ENCODE results near the gene CNKSR2. TPM values are rescaled to one million over a fixed set of nuclear protein-coding genes. Genes with fewer than 3 reads are reported as not detected.

The CNKSR2 gene
- total and polyA plus RNA-seq, 2 of the 13 experiments (the other 11 are each of a cell fraction or from before 2014, with no cell fraction given): not detected

DNA sequence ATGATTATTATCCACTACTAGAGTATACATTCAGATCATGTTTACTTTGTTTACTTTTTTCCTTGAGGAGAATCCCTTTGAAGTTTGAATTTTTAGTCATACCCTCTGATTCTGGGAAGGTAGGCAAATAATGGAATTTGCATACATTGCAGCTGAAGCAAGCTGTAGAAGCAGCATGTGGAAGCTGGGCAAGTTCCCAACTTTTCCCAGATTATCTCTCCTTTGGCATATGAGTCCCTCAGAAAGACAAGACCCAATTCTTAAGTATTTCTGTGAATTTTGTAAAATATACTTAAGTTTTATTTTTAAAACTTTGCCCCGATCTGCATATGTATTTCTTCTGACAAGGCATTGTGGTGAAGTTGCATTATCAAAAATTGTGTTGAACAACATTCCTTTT, 94.9 kb downstream of the CNKSR2 start:
- no peaks in the 10 kb centered on the region for H4K20me1 ChIP-seq (ENCODE audit: insufficient read depth, low read length)
- no peaks in the 10 kb centered on the region for H3K79me2 ChIP-seq (ENCODE audit: insufficient read depth, low read length)
- 0% methylated on average over 1 of the region's 1 CpG for WGBS (ENCODE audit: low lambda C conversion rate)
- BruUV-seq (replicated peaks): no TSS peak
- H3K36me3 ChIP-seq (replicated peaks in 1 of 2; ENCODE audit: control insufficient read depth in 1 of 2, insufficient read depth in 2 of 2, low read length in 2 of 2): no peaks in the 10 kb centered on the region
- no peak overlapping the region for H3K4me3 ChIP-seq (replicated peaks in 1 of 3; ENCODE audit: insufficient read depth in 1 of 3, low read depth in 2 of 3, low read length in 3 of 3)
- H3K4me1 ChIP-seq (ENCODE audit: insufficient read depth, low read length): no peaks in the 10 kb centered on the region
- in situ Hi-C loops (cut with HindIII; ENCODE audit: extremely low pct_ligation_motif_present, low pct_unique_long_range_greater_than_20kb): no loop called here
- H3K27me3 ChIP-seq (ENCODE audit: control insufficient read depth in 1 of 2, insufficient read depth in 2 of 2, low read length in 2 of 2): no peaks in the 10 kb centered on the region
- no peak overlapping the region for H3K9ac ChIP-seq (ENCODE audit: insufficient read depth, low read depth, low read length)
- POLR2A ChIA-PET: no interaction called here
- no peaks in the 10 kb centered on the region for H3K9me3 ChIP-seq (ENCODE audit: low read length)
- no peak for ATAC-seq
- H3K27ac ChIP-seq (ENCODE audit: extremely low read length, insufficient read depth, low read length): no peak overlapping the region
- CTCF ChIA-PET (ENCODE audit: low intra/inter-chr PET ratio, low total read pairs): no interaction called here
- intact Hi-C loops (cut with micrococcal nuclease; ENCODE audit: unreplicated experiment): no loop called here
- no peak overlapping the region for H3K4me2 ChIP-seq (ENCODE audit: low read depth, low read length)
- DNase-seq (ENCODE audit: low spot score): no peak
- FAIRE-seq: no peak
- H2AFZ ChIP-seq (ENCODE audit: low read length): no peak overlapping the region
- TF ChIP-seq HNRNPLL (IDR thresholded peaks at IDR 0.05; ENCODE audit: low read depth, low read length, poor library complexity, severe bottlenecking): no peak
- TF ChIP-seq SALL2 (CRISPR knock-in tag; IDR thresholded peaks at IDR 0.05): no peak
- TF ChIP-seq SRY (CRISPR knock-in tag; IDR thresholded peaks at IDR 0.05): no peak
- TF ChIP-seq KLF9 (CRISPR knock-in tag; IDR thresholded peaks at IDR 0.05; ENCODE audit: low read depth): no peak
- TF ChIP-seq, protein P1, sequence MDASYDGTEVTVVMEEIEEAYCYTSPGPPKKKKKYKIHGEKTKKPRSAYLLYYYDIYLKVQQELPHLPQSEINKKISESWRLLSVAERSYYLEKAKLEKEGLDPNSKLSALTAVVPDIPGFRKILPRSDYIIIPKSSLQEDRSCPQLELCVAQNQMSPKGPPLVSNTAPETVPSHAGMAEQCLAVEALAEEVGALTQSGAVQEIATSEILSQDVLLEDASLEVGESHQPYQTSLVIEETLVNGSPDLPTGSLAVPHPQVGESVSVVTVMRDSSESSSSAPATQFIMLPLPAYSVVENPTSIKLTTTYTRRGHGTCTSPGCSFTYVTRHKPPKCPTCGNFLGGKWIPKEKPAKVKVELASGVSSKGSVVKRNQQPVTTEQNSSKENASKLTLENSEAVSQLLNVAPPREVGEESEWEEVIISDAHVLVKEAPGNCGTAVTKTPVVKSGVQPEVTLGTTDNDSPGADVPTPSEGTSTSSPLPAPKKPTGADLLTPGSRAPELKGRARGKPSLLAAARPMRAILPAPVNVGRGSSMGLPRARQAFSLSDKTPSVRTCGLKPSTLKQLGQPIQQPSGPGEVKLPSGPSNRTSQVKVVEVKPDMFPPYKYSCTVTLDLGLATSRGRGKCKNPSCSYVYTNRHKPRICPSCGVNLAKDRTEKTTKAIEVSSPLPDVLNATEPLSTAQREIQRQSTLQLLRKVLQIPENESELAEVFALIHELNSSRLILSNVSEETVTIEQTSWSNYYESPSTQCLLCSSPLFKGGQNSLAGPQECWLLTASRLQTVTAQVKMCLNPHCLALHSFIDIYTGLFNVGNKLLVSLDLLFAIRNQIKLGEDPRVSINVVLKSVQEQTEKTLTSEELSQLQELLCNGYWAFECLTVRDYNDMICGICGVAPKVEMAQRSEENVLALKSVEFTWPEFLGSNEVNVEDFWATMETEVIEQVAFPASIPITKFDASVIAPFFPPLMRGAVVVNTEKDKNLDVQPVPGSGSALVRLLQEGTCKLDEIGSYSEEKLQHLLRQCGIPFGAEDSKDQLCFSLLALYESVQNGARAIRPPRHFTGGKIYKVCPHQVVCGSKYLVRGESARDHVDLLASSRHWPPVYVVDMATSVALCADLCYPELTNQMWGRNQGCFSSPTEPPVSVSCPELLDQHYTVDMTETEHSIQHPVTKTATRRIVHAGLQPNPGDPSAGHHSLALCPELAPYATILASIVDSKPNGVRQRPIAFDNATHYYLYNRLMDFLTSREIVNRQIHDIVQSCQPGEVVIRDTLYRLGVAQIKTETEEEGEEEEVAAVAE (CRISPR knock-in tag; IDR thresholded peaks at IDR 0.05; ENCODE audit: borderline replicate concordance): no peak
- no peak for TF ChIP-seq KLF12 (CRISPR knock-in tag; IDR thresholded peaks at IDR 0.05; ENCODE audit: borderline replicate concordance)
- TF ChIP-seq SCMH1 (CRISPR knock-in tag; IDR thresholded peaks at IDR 0.05; ENCODE audit: borderline replicate concordance): no peak
- no peak for TF ChIP-seq ZNF274 (CRISPR knock-in tag; IDR thresholded peaks at IDR 0.05)
- no peak for TF ChIP-seq KLF6 (CRISPR knock-in tag; IDR thresholded peaks at IDR 0.05)
- no peak for TF ChIP-seq ZNF557 (CRISPR knock-in tag; IDR thresholded peaks at IDR 0.05)
- TF ChIP-seq, protein P2, sequence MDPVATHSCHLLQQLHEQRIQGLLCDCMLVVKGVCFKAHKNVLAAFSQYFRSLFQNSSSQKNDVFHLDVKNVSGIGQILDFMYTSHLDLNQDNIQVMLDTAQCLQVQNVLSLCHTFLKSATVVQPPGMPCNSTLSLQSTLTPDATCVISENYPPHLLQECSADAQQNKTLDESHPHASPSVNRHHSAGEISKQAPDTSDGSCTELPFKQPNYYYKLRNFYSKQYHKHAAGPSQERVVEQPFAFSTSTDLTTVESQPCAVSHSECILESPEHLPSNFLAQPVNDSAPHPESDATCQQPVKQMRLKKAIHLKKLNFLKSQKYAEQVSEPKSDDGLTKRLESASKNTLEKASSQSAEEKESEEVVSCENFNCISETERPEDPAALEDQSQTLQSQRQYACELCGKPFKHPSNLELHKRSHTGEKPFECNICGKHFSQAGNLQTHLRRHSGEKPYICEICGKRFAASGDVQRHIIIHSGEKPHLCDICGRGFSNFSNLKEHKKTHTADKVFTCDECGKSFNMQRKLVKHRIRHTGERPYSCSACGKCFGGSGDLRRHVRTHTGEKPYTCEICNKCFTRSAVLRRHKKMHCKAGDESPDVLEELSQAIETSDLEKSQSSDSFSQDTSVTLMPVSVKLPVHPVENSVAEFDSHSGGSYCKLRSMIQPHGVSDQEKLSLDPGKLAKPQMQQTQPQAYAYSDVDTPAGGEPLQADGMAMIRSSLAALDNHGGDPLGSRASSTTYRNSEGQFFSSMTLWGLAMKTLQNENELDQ (CRISPR knock-in tag; IDR thresholded peaks at IDR 0.05; ENCODE audit: borderline replicate concordance): no peak
- TF ChIP-seq, protein P3, sequence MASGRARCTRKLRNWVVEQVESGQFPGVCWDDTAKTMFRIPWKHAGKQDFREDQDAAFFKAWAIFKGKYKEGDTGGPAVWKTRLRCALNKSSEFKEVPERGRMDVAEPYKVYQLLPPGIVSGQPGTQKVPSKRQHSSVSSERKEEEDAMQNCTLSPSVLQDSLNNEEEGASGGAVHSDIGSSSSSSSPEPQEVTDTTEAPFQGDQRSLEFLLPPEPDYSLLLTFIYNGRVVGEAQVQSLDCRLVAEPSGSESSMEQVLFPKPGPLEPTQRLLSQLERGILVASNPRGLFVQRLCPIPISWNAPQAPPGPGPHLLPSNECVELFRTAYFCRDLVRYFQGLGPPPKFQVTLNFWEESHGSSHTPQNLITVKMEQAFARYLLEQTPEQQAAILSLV (CRISPR knock-in tag; IDR thresholded peaks at IDR 0.05; ENCODE audit: borderline replicate concordance): no peak
- TF ChIP-seq HOXA5 (CRISPR knock-in tag; IDR thresholded peaks at IDR 0.05): no peak
- TF ChIP-seq, protein P4, sequence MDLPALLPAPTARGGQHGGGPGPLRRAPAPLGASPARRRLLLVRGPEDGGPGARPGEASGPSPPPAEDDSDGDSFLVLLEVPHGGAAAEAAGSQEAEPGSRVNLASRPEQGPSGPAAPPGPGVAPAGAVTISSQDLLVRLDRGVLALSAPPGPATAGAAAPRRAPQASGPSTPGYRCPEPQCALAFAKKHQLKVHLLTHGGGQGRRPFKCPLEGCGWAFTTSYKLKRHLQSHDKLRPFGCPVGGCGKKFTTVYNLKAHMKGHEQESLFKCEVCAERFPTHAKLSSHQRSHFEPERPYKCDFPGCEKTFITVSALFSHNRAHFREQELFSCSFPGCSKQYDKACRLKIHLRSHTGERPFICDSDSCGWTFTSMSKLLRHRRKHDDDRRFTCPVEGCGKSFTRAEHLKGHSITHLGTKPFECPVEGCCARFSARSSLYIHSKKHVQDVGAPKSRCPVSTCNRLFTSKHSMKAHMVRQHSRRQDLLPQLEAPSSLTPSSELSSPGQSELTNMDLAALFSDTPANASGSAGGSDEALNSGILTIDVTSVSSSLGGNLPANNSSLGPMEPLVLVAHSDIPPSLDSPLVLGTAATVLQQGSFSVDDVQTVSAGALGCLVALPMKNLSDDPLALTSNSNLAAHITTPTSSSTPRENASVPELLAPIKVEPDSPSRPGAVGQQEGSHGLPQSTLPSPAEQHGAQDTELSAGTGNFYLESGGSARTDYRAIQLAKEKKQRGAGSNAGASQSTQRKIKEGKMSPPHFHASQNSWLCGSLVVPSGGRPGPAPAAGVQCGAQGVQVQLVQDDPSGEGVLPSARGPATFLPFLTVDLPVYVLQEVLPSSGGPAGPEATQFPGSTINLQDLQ (CRISPR knock-in tag; IDR thresholded peaks at IDR 0.05): no peak
- no peak for TF ChIP-seq PTBP1 (IDR thresholded peaks at IDR 0.05; ENCODE audit: low read depth, low read length, poor library complexity, severe bottlenecking)

Measured in HepG2 (cell line).